Uterus (tissue), 4 donors: ENCODE results near the gene SMIM41. TPM values are rescaled to one million over a fixed set of nuclear protein-coding genes. Genes with fewer than 3 reads are reported as not detected.
A peak's percentile ranks its signal among the peaks of the same experiment; 100 is the strongest.

Experiments
- DNase-seq, 2 donors: peaks; one replicate each; pipeline ENCODE4 v3.0.0-alpha.2; 2019 to 2020
- H3K27ac ChIP-seq, 2 donors: fragments of 200-600 bp; sonication (generic); 1 replicate in 1 of 2; 2 replicates in 1 of 2; pipeline ENCODE4 v1.5.1; 2016 to 2018
- H3K27me3 ChIP-seq, 2 donors: fragments of 200-600 bp; sonication (generic); one replicate each; pipeline ENCODE4 v1.5.1; 2018 to 2019; ENCODE audit warnings: control low read depth in 1 of 2
- H3K36me3 ChIP-seq, 2 donors: fragments of 200-600 bp; sonication (generic); one replicate each; pipeline ENCODE4 v1.5.1; 2019; ENCODE audit warnings: control low read depth in 1 of 2
- H3K4me1 ChIP-seq, 2 donors: fragments of 200-600 bp; sonication (generic); one replicate each; pipeline ENCODE4 v1.5.1; 2018 to 2019; ENCODE audit warnings: control low read depth in 1 of 2
- H3K4me3 ChIP-seq, 2 donors: fragments of 200-600 bp; sonication (generic); 1 replicate in 1 of 2; 2 replicates in 1 of 2; pipeline ENCODE4 v1.5.1; 2018 to 2019; ENCODE audit warnings: mild to moderate bottlenecking in 1 of 2
- H3K9me3 ChIP-seq, 2 donors: fragments of 200-600 bp; sonication (generic); one replicate each; pipeline ENCODE4 v1.5.1; 2019; ENCODE audit warnings: control low read depth in 1 of 2
- POLR2A ChIP-seq, 2 donors: fragments of 450-650 bp; IDR thresholded peaks; one replicate each; pipeline ENCODE4 v1.6.1; 2016; ENCODE audit warnings: antibody characterized with exemption in 2 of 2, mild to moderate bottlenecking in 1 of 2, moderate library complexity in 1 of 2
- intact Hi-C: fragments of 100-400 bp; cut with DNase I; formaldehyde crosslinking; loops from one replicate; pipeline ENCODE4 v1.15.1; 2023; ENCODE audit warnings: low total_unique reads
- total RNA-seq, 4 donors: library from RNA; depleted of rRNA in 3 of 4; stranded (reverse); fragments of >200 nt in 3 of 4; gene quantifications; one replicate each; pipeline versions ENCODE4 v1.1.0 to v1.2.4, GENCODE V29; 2014 to 2023
- TF ChIP-seq, protein P1 (sequence below), 4 experiments: fragments of 200-600 bp in 2 of 4; fragments of 450-650 bp in 2 of 4; sonication (generic) in 2 of 4; IDR thresholded peaks; one replicate each; pipeline ENCODE4 v1.5.1; 2016 to 2019; ENCODE audit warnings: antibody characterized with exemption in 4 of 4, mild to moderate bottlenecking in 2 of 4, moderate library complexity in 1 of 4
- donor health status: DM: yes; HTN: yes; CAD: no.

SMIM41 gene
- total RNA-seq, 4 donors from 2014 or later, result not detected

DNA sequence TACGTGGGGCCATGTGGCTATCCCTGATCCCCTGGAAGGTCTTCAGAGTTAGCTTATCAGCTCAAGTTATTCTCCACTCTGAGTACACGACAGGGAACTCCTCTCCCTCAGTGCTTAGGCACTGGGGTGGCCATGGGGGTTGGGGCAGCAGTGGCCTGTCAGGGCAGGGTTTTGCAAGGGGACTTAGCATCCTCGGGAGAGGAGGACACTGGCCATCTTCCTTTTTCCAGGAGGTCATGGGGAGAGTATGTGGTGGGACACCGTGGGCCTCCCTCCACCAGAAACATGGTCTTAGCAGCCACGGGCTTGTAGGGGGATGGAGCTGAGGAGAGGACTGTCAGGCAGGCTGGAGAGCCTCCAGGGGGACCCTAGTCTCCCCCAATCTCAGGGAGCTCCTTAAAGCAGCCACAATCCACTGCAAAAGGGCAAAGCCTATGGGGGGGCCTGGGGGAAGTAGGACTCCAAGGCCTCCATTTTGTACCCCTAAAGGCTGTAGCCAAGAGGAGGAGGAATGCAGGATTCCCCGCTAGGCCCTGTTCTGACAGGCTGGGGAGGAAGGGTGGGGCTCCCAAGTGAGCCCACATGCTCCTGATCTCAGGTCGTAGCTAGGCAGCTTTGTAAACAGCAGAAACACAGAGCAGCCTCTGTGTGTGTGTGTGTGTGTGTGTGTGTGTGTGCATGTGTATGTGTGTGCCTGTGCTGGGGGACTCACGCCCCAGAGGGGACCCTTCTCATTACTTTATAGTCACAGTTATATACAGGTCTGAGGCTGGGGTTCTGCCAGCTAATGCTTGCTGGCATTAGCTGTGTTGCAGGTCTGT is 75.8 kb downstream of the SMIM41 start:
- Histone ChIP-seq H3K27me3 (no peaks in the 10 kb centered on the region), H3K4me3 (no peak overlapping the region), H3K9me3 (no peaks in the 10 kb centered on the region), H3K27ac (no peak overlapping the region), H3K36me3 (no peaks in the 10 kb centered on the region), H3K4me1 (no peaks in the 10 kb centered on the region)
- TF ChIP-seq, protein P1, sequence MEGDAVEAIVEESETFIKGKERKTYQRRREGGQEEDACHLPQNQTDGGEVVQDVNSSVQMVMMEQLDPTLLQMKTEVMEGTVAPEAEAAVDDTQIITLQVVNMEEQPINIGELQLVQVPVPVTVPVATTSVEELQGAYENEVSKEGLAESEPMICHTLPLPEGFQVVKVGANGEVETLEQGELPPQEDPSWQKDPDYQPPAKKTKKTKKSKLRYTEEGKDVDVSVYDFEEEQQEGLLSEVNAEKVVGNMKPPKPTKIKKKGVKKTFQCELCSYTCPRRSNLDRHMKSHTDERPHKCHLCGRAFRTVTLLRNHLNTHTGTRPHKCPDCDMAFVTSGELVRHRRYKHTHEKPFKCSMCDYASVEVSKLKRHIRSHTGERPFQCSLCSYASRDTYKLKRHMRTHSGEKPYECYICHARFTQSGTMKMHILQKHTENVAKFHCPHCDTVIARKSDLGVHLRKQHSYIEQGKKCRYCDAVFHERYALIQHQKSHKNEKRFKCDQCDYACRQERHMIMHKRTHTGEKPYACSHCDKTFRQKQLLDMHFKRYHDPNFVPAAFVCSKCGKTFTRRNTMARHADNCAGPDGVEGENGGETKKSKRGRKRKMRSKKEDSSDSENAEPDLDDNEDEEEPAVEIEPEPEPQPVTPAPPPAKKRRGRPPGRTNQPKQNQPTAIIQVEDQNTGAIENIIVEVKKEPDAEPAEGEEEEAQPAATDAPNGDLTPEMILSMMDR (IDR thresholded peaks at IDR 0.05), result no peak
- TF ChIP-seq POLR2A (IDR thresholded peaks at IDR 0.05), result no peak
- intact Hi-C loops, result loop anchor here (5.0 to 10.0 kb wide), 3 partner anchors 57 to 820 kb away; no protein-coding TSS in a partner anchor
- DNase-seq, result no peak

DNA sequence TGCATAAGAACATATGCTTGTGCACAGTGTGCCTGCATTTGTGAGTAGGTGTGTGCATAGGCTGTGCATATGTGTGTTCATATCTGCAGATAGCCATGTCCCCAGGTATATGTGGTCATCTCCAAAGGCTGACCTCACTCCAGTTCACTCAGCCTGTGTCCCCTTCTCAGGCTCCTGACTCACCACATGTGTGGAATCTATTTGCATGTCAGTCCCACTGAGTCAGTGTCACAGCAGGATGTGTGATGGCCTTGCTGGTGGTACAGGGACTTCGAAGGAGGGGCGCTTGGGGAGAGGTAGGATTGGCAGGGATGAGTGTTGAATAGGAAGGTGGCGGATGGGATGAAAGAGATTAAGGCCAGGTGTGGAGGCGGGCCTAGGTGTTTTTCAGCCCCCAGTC is 76.8 kb downstream of the SMIM41 start:
- Histone ChIP-seq H3K4me1 (no peaks in the 10 kb centered on the region), H3K36me3 (no peaks in the 10 kb centered on the region), H3K9me3 (no peaks in the 10 kb centered on the region), H3K27ac (no peak overlapping the region), H3K27me3 (no peaks in the 10 kb centered on the region), H3K4me3 (no peak overlapping the region)
- intact Hi-C loops, result loop anchor here (5.0 to 10.0 kb wide), 3 partner anchors 56 to 818 kb away; no protein-coding TSS in a partner anchor
- TF ChIP-seq, protein P1 (IDR thresholded peaks at IDR 0.05), result no peak
- no peak for TF ChIP-seq POLR2A (IDR thresholded peaks at IDR 0.05)
- DNase-seq, result no peak

DNA sequence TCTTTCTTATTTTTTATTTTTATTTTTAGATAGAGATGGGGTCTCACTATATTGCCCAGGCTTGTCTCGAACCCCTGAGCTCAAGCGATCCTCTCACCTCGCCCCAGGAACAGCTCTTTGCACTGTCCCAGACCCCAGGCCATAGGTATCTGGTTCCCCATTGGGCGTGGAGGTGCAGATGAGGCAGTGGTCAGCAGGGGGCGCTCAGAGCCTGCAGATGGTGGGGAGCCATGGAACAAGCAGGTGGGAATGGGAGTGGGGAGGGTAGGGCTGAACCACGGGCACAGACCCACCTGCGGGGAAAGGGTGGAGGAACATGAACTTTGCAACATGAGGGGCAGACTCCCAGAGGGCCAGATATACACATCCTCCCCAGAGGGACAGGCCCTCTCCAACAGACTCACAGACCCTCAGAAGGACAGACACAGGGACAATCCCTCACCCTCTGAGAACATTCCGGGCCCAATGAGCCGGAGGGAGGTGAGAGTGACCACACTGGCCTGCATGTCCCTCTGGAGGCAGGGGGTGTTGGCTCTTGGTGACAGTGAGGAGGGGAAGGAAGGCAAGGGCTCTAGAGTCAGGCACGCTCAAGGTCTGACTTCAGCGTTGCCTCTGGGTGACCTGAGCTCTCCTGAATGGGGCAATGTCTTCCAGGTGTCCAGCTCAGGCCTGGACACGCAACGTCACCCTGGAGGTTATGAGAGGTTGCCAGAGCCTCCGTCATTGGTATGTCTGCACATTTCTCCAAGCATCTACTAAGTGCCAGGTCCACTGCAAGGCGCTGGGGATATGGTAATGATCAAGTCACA is 77.5 kb downstream of the SMIM41 start:
- H3K27me3 ChIP-seq, result no peaks in the 10 kb centered on the region
- H3K4me3 ChIP-seq, result no peak overlapping the region
- DNase-seq, result peak; percentile 72
- no peaks in the 10 kb centered on the region for H3K36me3 ChIP-seq
- no peak overlapping the region for H3K27ac ChIP-seq
- no peaks in the 10 kb centered on the region for H3K4me1 ChIP-seq
- intact Hi-C loops, result loop anchor here (5.0 to 10.0 kb wide), 3 partner anchors 55 to 818 kb away; no protein-coding TSS in a partner anchor
- TF ChIP-seq, protein P1 (IDR thresholded peaks at IDR 0.05), result peak; percentile 85 to 95 (median 90)
- peak in 1 of 2 donors; percentile 11 for TF ChIP-seq POLR2A (IDR thresholded peaks at IDR 0.05)
- no peaks in the 10 kb centered on the region for H3K9me3 ChIP-seq

DNA sequence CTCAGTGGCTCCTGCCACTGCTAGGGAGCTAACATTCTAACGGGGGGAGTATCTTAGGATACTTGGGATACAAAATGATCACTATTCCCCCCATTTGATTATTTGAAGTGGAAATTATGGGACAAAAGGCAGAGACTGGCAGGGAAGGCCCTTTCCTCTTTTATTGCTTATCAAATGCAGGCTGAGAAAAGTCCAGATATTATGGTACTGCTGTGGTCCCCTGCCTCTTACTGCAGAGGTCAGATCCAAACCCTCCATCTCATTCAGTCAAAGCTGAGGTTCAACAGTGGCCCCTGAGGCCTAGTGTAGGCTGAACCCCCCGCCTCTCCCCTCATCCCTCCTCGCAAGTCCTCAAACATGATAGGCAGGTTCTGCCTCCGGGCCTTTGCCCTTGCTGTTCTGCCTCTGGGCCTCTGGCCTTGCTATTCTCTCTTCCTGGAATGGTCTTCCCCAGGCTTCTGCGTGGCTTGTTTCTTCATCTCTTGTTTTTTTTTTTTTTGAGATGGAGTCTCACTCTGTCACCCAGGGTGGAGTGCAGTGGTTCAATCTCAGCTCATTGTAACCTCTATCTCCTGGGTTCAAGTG is 78.2 kb downstream of the SMIM41 start:
- H3K9me3 ChIP-seq, result no peaks in the 10 kb centered on the region
- DNase-seq, result no peak
- TF ChIP-seq, protein P1 (IDR thresholded peaks at IDR 0.05), result no peak
- TF ChIP-seq POLR2A (IDR thresholded peaks at IDR 0.05), result no peak
- no peaks in the 10 kb centered on the region for H3K27me3 ChIP-seq
- H3K4me3 ChIP-seq, result no peak overlapping the region
- no peaks in the 10 kb centered on the region for H3K36me3 ChIP-seq
- no peaks in the 10 kb centered on the region for H3K4me1 ChIP-seq
- H3K27ac ChIP-seq, result no peak overlapping the region
- intact Hi-C loops, result loop anchor here (5.0 to 10.0 kb wide), 3 partner anchors 55 to 817 kb away; no protein-coding TSS in a partner anchor

Other genes starting within 250 kb of the SMIM41 start
- gene FIGNL2, start 231.0 kb upstream of the SMIM41 start, total RNA-seq, result 1 to 10 TPM in 2 of 4 donors, not detected in 2; 1.7 to 2.7 TPM
- 1 to 10 TPM in 1 of 4 donors, under 1 TPM in 2, not detected in 1; 0.14 to 2.9 (median 0.27) TPM for gene ANKRD33, start 191.6 kb upstream of the SMIM41 start, total RNA-seq
- gene ACVRL1, start 172.2 kb upstream of the SMIM41 start, total RNA-seq, result 100 to 1,000 TPM in 3 of 4 donors, 10 to 100 TPM in 1; 52.1 to 161 (median 127) TPM
- gene ACVR1B, start 128.0 kb upstream of the SMIM41 start, total RNA-seq, result 10 to 100 TPM in 3 of 4 donors, 1 to 10 TPM in 1; 2.6 to 31.6 (median 14.4) TPM
- 100 to 1,000 TPM in 1 of 4 donors, 10 to 100 TPM in 2, 1 to 10 TPM in 1; 6.4 to 153 (median 42.1) TPM for gene TAMALIN, start 72.8 kb upstream of the SMIM41 start, total RNA-seq
- 100 to 1,000 TPM in 3 of 4 donors, 10 to 100 TPM in 1; 31.7 to 297 (median 135) TPM for gene NR4A1, start 28.3 kb upstream of the SMIM41 start, total RNA-seq
- gene ATG101, start 9.7 kb upstream of the SMIM41 start, total RNA-seq, result 10 to 100 TPM; 28.3 to 42.1 (median 37.2) TPM
- gene KRT80, start 112.3 kb downstream of the SMIM41 start, total RNA-seq, result 1 to 10 TPM in 1 of 4 donors, not detected in 3; 1.1 TPM
- gene KRT7, start 153.5 kb downstream of the SMIM41 start, total RNA-seq, result 10 to 100 TPM in 1 of 4 donors, 1 to 10 TPM in 2, not detected in 1; 2.1 to 51.2 (median 5.1) TPM
- under 1 TPM in 1 of 4 donors, not detected in 3; 0.35 TPM for gene KRT86, start 194.9 kb downstream of the SMIM41 start, total RNA-seq
- gene KRT81, start 211.8 kb downstream of the SMIM41 start, total RNA-seq, result not detected
- gene KRT83, start 241.7 kb downstream of the SMIM41 start, total RNA-seq, result under 1 TPM in 1 of 4 donors, not detected in 3; 0.21 TPM